ENCODE measurements around the gene ATP8B3.

Gene ATP8B3

GRCh38 chr19:1810439-1811160 is 1.5 kb downstream of the ATP8B3 start:
- in situ Hi-C loops (cut with HindIII; ENCODE audit: low sequenced_read_pairs) = no loop called here
- TF ChIP-seq CTCF (IDR thresholded peaks at IDR 0.05; ENCODE audit: low read depth, low read length, missing control alignments) = no peak
- DNase-seq (ENCODE audit: low read depth) = no peak
- H3K4me3 ChIP-seq (ENCODE audit: low read depth, low read length) = no peak overlapping the region

- no peak for TF ChIP-seq CTCF (IDR thresholded peaks at IDR 0.05; ENCODE audit: low read depth, low read length, missing control alignments)
- H3K4me3 ChIP-seq (ENCODE audit: low read depth, low read length) = no peak overlapping the region
- no peak for DNase-seq (ENCODE audit: low read depth)
- in situ Hi-C loops (cut with HindIII; ENCODE audit: low sequenced_read_pairs) = no loop called here
These were observed 2.4 kb downstream of the ATP8B3 start for GRCh38 chr19:1809678-1810077.

GRCh38 chr19:1808395-1808731 is 3.7 kb downstream of the ATP8B3 start:
- no peak for DNase-seq (ENCODE audit: low read depth)
- TF ChIP-seq CTCF (IDR thresholded peaks at IDR 0.05; ENCODE audit: low read depth, low read length, missing control alignments) = no peak
- in situ Hi-C loops (cut with HindIII; ENCODE audit: low sequenced_read_pairs) = no loop called here
- no peak overlapping the region for H3K4me3 ChIP-seq (ENCODE audit: low read depth, low read length)

GRCh38 chr19:1807695-1808394 is 4.2 kb downstream of the ATP8B3 start:
- in situ Hi-C loops (cut with HindIII; ENCODE audit: low sequenced_read_pairs) = no loop called here
- no peak for DNase-seq (ENCODE audit: low read depth)
- H3K4me3 ChIP-seq (ENCODE audit: low read depth, low read length) = no peak overlapping the region
- TF ChIP-seq CTCF (IDR thresholded peaks at IDR 0.05; ENCODE audit: low read depth, low read length, missing control alignments) = no peak

- in situ Hi-C loops (cut with HindIII; ENCODE audit: low sequenced_read_pairs) = no loop called here
- DNase-seq (ENCODE audit: low read depth) = no peak
These were observed 4.9 kb downstream of the ATP8B3 start for GRCh38 chr19:1807030-1807694.

More at GRCh38 chr19:1807030-1807694, 4.9 kb downstream of the ATP8B3 start:
- TF ChIP-seq CTCF (IDR thresholded peaks at IDR 0.05; ENCODE audit: low read depth, low read length, missing control alignments) = no peak
- no peak overlapping the region for H3K4me3 ChIP-seq (ENCODE audit: low read depth, low read length)
